Right forelimb (tissue), 1 donor: ENCODE data around the gene TJP3.

Experiments used
- DNase-seq: peaks from one replicate; pipeline ENCODE4 v3.0.0-alpha.2; 2018

The TJP3 gene

GRCh38 chr19:3770136-3770999 lies 62.2 kb downstream of the TJP3 start:
- DNase-seq = no peak

GRCh38 chr19:3771000-3771905 lies 63.1 kb downstream of the TJP3 start:
- DNase-seq = no peak

- DNase-seq = no peak
These were observed 63.8 kb downstream of the TJP3 start, which contains the start of gene RAX2 for GRCh38 chr19:3771906-3772455. RAX2 (minus strand) TSS chr19:3772228; CDS start chr19:3771742, 486 bp downstream.

DNA sequence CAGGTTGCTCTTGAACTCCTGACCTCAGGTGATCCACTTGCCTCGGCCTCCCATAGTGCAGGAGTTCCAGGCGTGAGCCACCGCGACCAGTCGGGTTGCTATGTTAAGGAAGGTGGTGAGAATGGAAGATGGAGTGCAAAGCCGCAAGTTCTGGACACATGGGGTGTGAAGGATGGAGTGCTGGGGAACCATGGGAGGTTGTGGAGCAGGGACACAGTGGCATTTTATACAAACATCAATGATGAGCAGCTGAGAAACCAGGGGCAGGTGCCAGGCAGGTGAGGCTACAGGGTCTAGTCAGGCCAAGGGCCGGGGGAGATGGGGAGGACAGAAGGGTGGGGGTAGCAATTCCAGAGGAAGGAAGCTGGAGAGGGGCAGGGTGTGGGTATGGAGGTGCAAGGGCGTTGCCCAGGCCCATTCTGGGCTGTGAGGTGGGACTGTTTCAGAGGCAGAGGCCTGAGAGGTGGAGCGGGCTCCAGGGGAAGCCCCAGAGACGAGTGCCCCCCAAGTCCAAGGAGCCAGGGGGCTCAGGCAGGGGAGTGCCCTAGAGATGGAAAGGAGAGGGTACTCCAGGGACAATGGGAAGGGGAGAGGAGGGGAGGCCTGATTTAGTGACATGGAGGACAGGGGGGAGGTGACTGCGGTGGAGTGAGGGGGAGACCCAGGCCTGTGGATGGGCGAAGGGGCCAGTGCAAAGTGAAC lies 65.8 kb downstream of the TJP3 start:
- DNase-seq = no peak

GRCh38 chr19:3774621-3775373 lies 66.6 kb downstream of the TJP3 start:
- DNase-seq = no peak

GRCh38 chr19:3775374-3775711 lies 67.2 kb downstream of the TJP3 start:
- DNase-seq = no peak

GRCh38 chr19:3775831-3776230 lies 67.6 kb downstream of the TJP3 start:
- no peak for DNase-seq

DNA sequence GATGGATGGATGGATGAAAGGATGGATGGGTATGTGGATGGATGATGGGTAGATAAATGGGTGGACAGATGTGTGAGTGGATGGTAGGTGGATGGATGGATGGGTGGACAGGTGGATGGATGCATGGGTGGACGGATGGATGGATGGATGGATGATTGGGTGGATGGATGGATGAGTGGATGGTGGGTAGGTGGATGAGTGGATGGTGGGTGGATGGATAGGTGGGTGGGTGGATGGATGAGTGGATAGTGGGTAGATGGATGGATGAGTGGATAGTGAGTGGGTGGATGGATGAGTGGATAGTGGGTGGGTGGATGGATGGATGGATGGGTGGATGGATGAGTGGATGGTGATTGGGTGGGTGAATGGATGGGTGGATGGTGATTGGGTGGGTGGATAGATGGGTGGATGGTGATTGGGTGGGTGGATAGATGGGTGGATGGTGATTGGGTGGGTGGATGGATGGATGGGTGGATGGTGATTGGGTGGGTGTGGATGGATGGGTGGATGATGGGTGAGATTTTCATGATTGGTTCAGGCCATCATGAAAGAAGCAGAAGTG lies 68.4 kb downstream of the TJP3 start:
- no peak for DNase-seq

- DNase-seq = no peak
These were observed 70.1 kb downstream of the TJP3 start for GRCh38 chr19:3778104-3778867.

DNA sequence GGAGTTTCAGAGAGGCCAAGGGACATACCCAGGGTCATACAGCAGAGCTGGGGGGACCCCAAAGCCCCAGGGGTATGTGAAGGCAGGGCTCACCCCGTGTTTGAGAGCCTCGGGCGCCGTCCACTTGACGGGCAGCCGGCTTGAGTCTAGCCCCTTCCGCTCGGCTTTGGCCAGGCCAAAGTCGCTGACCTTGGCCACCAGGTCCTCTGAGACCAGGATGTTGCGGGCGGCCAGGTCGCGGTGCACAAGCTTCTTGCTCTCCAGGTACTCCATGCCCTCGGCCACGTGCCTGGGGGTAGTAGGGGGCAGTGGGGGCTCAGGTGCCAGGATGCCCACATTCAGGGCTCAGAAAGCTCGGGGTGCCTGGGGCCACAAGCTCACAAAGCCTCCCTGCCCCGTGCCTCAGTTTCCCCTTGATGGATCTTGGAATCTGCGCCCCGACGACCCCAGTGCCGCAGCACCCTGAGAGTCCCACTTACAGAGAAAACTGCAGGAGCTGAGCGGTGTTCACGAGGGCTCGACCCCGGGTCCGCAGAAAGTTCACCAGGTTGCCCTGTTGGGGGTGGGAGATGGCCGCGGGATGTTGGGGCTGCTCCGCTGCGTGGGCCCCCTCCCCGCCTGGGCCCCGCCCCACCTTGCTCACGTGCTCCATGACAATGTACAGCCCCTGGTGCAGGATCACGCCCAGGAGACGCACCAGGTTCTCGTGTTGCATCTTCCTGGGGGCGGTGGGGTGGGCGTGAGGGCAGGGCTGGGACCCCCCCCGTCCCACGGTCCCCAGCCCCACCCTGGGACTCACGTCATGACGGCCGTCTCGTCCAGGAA lies 70.9 kb downstream of the TJP3 start:
- no peak for DNase-seq

DNA sequence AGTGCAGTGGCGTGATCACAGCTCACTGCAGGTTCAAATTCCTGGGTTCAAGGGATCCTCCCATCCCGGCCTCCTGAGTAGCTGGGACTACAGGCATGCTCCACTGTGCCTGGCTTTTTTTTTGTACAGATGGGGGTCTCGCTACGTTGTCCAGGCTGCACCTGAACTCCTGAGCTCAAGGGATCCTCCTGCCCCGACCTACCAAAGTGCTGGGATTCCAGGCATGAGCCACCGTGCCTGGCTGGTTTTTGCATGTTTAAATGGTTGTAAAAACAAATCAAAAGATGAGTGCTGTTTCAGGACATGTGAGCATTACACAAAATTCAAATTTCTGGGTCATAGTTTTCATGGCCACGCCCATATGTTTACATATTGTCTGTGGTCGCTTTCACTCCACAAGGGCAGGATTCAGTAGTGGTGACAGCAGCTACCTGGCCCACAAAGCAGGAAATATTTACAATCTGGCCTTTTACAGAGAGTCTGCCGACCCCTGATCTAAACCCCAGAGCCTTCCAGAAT lies 72.7 kb downstream of the TJP3 start:
- DNase-seq = no peak

DNA sequence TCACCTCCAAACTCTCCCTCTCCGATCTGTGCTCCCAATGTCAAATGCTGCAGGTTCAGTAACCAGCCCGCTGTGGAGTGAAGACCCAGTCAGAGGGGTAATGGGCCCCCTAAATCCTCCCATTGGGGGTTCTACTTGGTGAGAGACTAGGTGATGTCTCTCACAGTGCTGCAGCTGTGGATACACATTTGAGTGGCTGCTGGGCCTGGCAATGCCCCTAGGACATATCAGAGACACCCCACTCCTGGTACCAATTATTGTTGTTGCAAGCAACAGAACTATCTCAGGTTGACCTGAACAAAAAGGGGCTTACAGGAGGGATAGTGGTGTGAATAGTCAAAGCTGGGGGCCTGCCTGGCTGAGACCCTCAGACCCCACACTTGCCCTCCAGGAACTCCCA lies 73.4 kb downstream of the TJP3 start:
- DNase-seq = no peak

GRCh38 chr19:3782330-3782729 lies 74.1 kb downstream of the TJP3 start:
- DNase-seq = no peak

- no peak for DNase-seq
These were observed 74.7 kb downstream of the TJP3 start for GRCh38 chr19:3782903-3783302.

- DNase-seq = no peak
These were observed 75.7 kb downstream of the TJP3 start for GRCh38 chr19:3783660-3784584.

DNA sequence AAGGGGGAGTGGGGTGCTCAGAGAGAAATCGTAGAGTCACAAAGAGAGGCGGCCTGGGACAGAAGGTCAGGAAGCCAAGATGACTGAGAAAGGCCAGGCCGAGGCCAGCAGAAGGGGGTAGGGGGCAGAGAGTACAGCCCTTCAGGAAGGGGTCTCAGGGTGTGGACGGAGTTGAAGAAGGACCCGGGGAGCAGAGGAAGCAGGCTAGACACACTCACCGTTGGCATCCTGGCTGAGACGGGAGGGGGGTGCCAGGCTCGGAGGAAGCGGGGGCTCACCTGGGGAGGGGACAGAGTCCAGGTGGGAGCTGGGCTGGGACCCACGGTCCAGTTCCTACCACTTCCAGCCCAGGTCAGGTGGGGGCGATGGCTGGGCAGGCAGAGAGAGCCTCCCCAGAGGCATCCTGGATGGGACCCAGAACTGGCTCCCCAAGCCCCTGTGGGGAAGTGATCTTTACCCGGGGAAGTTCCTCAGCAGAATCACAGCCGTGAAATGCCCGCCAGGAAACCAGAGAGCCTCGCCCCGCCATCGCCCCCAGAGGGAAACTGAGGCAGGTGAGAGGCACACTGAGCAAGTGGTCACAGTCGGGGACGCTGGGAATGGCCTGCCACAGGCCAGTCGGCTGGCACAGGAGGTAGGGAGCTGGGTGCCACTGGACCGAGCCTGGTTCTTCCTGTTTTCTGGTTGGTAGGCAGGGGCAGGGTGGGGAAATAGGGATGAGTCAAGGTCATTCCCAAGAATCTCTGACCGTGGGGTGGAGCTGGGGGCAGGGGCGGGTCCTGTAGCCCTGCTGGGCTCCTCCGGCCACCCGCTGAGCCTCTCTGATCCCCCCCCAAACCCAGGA lies 76.6 kb downstream of the TJP3 start:
- DNase-seq = no peak

DNA sequence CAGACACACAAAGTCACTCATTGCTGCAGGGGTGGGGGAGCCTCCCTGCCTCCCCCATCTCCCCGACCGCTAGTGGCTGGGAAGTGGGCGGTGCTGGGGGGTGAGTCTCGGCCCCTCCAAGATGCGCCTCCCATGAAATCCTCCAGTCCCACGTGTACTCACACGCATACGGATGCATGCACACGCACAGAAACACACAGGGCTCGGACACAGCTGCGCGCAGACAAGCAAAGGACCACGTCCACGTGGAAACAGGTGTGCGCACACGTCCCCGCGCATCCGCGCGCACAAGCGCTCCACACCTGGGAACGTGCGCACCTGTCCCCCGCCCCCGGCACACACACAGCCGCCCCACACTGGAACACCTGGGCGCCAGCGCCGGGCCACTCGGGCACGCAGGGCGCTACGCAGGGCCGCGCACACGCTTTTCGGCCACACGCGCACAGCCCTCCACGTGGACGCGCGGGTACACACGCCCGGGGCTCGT lies 77.3 kb downstream of the TJP3 start:
- DNase-seq = no peak
